Limb (tissue), 2 donors: ENCODE results near the gene GRHL1.
"Not testable (repeated sequence)": the region's sequence is repeated elsewhere in the genome, so short reads cannot be mapped to it uniquely, and the experiment has no call there.

Experiments
- DNase-seq, 2 donors: peaks; one replicate each; pipeline ENCODE4 v3.0.0-alpha.2; 2016; ENCODE audit errors: extremely low spot score in 2 of 2

The GRHL1 gene

DNA sequence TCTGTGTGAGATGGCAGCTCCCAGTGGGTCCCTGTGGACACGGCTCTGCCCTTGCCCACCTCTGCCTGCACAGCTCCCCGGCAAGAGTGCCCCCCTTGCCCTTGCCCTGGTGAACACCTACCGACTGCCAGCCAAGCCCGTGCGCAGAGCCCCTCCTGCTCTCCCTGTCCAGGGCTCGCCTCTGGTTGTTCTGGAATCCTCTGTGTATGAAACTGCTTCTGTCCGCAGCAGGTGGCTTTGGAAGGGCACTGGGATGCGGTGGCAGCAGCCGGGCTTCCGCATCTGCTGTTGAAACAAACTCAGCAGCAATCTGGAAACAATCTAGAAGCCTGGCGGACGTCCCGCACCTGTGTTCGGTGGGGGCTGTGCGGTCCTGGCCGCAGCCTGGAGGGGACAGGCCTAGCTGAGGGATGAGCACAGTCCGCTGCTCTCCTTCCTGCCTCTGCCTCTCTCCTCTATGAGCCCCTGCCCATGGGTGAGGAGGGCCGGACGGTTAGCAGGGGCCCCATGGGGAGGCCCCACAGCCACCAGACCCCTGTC lies 57.8 kb downstream of the GRHL1 start:
- DNase-seq = no peak

DNA sequence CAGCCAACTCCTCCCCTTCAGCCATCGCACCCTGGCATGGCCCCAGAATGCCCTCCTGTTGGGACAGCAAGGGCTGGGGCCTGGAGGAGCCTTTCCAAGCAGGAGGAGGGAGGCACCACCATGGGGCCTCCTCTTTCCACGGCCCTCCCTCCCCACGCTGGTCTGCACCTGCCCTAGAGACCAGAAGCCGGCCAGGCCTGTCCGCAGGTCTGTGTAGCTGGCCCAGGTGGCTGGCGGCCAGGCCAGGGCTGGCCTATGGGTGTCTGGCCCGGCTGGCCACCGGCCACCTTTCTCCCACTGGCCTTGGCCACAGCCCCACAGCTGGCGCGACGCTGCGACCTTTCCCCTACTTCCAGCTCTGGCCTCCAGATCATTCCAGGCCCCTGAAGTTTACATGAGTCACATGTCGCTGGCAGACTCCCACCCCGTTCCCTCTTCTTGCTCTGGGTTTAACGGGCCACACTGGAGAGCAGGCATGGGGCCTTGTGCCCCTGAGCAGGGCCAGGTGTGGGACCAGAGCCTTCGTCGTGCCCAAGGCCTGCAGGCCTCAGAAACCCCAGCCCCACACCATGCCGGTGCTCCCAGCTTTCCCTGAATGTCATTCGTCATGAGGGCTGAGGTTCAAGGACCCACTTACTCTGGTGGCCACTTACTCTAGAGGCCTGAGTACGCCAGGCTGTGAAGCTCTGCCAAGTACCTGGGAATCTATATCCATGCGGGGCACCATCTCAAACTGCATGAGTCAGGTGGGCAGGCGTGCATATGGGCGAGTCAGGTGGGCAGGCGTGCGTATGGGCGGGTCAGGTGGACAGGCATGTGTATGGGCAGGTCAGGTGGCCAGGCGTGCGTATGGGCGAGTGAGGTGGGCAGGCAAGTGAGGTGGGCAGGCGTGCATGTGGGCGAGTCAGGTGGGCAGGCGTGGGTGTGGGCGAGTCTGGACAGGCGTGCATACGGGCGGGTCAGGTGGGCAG lies 58.6 kb downstream of the GRHL1 start:
- DNase-seq = no peak

DNA sequence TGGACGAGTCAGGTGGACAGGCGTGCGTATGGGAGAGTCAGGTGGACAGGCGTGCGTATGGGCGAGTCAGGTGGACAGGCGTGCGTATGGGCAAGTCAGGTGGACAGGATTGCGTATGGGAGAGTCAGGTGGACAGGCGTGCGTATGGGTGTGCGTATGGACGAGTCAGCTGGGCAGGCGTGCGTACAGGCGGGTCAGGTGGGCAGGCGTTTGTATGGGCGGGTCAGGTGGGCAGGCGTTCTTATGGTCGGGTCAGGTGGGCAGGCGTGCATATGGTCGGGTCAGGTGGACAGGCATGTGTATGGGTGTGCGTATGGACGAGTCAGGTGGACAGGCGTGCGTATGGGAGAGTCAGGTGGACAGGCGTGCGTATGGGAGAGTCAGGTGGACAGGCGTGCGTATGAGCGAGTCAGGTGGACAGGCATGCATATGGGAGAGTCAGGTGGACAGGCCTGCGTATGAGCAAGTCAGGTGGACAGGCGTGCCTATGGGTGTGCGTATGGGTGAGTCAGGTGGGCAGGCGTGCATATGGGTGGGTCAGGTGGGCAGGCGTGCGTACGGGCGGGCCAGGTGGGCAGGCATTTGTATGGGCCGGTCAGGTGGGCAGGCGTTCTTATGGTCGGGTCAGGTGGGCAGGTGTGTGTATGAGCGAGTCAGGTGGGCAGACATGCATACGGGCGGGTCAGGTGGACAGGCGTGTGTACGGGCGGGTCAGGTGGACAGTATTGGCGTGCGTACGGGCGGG lies 59.5 kb downstream of the GRHL1 start:
- DNase-seq = not testable (repeated sequence)

DNA sequence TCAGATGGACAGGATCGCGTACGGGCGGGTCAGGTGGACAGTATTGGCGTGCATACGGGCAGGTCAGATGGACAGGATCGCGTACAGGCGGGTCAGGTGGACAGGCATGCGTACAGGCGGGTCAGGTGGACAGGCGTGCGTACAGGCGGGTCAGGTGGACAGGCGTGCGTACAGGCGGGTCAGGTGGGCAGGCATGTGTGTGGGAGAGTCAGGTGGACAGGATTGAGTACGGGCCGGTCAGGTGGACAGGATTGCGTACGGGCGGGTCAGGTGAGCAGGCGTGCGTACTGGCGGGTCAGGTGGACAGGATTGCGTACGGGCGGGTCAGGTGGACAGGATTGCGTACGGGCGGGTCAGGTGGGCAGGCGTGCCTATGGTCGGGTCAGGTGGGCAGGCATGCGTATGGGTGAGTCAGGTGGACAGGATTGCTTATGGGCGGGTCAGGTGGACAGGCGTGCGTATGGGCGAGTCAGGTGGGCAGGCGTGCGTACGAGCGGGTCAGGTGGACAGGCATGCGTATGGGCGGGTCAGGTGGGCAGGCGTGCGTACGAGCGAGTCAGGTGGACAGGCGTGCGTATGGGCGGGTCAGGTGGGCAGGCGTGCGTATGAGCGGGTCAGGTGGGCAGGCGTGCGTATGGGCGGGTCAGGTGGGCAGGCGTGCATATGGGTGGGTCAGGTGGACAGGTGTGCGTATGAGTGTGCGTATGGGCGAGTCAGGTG lies 60.3 kb downstream of the GRHL1 start:
- DNase-seq = not testable (repeated sequence)

DNA sequence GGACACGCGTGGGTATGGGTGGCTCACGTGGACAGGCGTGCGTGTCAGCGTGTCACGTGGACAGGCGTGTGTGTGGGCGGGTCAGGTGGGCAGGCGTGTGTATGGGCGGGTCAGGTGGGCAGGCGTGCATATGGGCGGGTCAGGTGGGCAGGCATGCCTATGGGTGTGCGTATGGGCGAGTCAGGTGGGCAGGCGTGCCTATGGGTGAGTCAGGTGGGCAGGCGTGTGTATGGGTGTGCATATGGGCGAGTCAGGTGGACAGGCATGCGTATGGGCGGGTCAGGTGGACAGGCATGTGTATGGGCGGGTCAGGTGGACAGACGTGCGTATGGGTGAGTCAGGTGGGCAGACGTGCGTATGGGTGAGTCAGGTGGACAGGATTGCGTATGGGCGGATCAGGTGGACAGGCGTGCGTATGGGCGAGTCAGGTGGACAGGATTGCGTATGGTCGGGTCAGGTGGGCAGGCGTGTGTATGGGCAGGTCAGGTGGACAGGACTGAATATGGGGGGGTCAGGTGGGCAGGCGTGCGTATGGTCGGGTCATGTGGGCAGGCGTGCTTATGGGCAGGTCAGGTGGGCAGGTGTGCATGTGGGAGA lies 61.0 kb downstream of the GRHL1 start:
- not testable (repeated sequence) for DNase-seq

DNA sequence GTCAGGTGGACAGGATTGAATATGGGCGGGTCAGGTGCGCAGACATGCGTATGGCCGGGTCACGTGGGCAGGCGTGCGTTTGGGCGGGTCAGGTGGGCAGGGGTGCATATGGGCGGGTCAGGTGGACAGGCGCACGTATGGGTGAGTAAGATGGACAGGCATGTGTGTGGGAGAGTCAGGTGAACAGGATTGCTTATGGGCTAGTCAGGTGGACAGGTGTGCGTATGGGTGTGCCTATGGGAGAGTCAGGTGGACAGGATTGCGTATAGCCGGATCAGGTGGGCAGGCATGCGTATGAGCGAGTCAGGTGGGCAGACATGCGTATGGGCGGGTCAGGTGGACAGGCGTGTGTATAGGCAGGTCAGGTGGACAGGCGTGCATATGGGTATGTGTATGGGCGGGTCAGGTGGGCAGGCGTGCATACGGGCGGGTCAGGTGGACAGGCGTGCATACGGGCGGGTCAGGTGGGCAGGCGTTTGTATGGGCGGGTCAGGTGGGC lies 61.5 kb downstream of the GRHL1 start:
- no peak for DNase-seq

DNA sequence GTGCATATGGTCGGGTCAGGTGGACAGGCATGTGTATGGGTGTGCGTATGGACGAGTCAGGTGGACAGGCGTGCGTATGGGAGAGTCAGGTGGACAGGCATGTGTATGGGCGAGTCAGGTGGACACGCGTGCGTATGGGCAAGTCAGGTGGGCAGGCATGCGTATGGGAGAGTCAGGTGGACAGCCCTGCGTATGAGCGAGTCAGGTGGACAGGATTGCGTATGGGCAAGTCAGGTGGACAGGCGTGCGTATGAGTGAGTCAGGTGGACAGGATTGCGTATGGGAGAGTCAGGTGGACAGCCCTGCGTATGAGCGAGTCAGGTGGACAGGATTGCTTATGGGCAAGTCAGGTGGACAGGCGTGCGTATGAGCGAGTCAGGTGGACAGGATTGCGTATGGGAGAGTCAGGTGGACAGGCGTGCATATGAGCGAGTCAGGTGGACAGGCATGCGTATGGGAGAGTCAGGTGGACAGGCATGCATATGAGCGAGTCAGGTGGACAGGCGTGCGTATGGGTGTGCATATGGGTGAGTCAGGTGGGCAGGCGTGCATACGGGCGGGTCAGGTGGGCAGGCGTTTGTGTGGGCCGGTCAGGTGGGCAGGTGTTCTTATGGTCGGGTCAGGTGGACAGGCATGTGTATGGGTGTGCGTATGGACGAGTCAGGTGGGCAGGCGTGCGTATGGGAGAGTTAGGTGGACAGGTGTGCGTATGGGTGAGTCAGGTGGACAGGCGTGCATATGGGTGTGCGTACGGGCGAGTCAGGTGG lies 62.3 kb downstream of the GRHL1 start:
- DNase-seq = not testable (repeated sequence)

DNA sequence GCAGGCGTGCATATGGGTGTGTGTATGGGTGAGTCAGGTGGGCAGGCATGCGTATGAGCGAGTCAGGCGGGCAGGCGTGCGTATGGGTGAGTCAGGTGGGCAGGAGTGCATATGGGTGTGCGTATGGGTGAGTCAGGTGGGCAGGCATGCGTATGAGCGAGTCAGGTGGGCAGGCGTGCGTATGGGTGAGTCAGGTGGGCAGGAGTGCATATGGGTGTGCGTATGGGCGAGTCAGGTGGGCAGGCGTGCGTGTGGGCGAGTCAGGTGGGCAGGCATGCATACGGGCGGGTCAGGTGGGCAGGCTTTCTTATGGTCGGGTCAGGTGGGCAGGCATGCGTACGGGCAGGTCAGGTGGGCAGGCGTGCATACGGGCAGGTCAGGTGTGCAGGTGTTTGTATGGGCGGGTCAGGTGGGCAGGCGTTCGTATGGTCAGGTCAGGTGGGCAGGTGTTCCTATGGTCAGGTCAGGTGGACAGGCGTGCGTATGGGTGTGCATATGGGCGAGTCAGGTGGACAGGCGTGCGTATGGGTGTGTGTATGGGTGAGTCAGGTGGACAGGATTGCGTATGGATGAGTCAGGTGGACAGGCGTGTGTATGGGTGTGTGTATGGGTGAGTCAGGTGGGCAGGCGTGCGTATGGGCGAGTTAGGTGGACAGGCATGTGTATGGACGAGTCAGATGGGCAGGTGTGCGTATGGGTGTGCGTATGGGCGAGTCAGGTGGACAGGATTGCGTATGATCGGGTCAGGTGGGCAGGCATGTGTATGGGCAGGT lies 63.1 kb downstream of the GRHL1 start:
- DNase-seq = no peak

DNA sequence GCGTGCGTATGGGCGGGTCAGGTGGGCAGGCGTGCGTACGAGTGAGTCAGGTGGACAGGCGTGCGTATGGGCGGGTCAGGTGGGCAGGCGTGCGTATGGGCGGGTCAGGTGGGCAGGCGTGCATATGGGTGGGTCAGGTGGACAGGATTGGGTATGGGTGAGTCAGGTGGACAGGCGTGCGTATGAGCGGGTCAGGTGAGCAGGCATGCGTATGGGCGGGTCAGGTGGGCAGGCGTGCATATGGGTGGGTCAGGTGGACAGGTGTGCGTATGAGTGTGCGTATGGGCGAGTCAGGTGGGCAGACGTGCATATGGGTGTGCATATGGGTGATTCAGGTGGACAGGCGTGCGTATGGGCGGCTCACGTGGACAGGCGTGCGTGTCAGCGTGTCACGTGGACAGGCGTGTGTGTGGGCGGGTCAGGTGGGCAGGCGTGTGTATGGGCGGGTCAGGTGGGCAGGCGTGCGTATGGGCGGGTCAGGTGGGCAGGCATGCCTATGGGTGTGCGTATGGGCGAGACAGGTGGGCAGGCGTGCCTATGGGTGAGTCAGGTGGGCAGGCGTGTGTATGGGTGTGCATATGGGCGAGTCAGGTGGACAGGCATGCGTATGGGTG lies 64.0 kb downstream of the GRHL1 start:
- DNase-seq = not testable (repeated sequence)

DNA sequence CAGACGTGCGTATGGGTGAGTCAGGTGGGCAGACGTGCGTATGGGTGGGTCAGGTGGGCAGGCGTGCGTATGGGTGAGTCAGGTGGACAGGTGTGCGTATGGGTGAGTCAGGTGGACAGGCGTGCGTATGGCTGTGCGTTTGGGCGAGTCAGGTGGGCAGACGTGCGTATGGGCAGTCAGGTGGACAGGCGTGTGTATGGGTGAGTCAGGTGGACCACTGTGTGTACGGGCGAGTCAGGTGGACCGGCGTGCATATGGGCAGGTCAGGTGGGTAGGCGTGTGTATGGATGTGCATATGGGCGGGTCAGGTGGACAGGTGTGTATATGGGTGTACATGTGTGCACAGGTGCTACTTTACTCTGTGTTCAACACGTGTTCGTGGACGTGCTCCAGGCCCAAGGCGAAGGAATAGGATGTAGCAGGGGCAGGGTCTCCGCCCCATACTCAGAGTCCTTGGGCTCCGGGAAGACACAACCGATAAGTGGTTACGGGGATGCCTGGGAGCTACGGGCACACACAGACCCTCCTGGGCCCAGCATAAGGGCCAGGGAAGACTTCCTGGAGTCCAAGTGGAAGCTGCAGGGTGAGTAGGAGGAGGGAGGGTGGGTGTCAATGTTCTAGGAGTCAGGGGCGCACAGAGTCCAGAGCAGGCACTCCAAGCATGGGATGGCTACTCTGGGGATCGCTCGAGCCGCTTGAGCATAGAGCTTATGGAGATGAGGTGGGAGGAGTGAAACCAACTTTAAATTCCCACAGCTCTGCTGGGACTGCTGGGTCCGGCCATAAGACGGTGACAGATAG lies 64.7 kb downstream of the GRHL1 start:
- no peak for DNase-seq

DNA sequence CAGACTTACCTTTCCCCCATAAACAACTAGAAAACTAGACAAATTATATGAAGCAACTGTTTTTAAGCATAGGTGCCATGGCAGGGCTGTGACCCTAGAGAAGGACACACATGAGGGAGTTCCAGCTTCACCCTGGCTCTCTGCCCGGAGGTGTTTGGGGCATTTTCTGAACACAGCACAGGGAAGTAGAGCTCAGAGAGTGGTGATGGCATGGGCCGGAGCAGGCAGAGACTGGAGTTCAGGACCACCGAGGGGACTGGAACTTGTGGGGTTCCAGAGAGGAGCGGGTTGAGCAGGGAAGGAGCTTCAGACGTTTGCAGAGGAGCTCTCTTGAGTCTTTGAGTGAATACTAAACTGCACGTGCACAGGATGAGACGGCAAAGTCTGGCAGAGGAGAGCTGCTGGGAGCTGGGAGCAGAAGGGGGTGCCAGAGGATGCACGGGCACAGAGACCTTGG lies 65.3 kb downstream of the GRHL1 start:
- no peak for DNase-seq

DNA sequence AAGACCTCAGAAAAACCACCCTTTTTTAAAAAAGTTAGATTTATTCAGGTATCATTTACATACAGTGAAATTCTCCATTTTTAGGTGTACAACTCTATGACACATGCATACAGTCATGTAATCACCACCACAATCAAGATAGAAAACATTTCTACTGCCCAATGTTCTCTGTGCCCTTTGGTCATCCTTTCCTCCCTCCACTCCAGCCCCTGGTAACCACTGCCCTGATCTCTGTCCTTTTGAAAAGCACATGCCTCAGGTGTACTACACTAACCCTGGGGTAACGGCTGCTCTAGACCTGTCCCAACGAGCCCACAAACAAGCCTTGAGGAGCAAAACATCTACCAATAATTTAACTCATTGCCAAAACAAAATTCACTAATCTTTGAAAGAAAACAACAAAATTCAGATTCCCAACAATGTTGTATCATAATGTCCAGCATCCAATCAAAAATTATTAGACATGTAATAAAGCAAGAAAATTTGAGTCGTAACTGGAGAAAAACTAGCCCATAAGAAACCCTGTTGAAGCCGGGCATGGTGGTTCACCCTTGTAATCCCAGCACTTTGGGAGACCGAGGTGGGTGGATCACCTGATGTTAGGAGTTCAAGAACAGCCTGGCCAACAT lies 65.9 kb downstream of the GRHL1 start:
- no peak for DNase-seq

DNA sequence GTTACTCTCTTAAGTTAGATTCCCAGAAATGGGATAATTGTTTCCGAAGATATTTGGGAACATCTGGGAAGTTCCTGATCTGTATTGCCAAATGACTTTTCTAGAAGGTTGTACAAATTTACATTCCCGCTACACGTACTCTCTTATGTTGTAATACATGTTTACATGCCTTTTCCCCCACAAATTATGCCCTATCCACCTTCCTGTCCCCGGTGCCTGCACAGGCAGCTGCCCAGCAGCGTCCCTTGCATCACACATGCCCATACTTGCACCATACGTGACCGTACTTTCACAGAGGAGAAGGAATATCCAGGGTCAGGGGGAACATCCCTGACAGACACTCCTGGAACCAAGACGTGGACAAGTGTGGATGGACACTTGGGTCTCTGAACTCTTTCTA lies 67.7 kb downstream of the GRHL1 start:
- DNase-seq = no peak

DNA sequence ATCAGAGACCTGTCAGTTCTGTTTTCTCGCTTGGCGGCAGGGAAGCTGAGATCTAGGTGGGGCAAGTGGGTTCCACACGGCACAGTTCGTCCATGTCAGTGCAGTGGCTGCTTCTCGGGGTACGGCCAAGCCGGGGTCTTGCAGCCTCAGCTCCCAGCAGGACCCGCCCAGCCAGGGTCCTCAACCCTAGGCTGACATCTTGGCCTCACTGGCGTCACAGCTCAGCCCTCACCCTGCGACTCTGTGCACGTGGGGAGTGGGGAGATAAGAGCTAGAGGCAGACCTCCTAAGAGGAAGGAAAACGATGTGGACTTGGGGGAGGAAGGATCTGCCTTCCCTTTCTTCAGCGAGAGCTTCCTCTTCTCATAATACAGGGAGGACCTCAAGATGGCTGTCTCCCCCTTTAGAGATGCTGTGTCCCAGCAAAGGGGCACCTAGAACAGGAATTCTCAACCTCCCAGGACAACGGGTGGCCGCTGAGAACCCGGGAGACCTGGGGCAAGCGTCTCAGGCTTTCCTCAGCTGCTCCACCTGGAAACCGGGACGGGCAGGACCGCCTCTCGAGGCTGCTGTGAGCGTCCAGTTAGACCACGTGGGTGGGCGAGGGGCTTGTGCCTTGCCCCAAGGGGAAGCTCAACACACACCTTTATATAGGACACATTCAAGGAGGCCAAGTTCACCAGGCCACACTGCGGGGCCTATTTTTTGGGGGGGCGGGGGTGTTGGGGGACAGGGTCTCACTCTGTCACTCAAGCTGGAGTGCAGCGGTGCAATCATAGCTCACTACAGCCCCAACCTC lies 68.3 kb downstream of the GRHL1 start:
- DNase-seq = no peak

DNA sequence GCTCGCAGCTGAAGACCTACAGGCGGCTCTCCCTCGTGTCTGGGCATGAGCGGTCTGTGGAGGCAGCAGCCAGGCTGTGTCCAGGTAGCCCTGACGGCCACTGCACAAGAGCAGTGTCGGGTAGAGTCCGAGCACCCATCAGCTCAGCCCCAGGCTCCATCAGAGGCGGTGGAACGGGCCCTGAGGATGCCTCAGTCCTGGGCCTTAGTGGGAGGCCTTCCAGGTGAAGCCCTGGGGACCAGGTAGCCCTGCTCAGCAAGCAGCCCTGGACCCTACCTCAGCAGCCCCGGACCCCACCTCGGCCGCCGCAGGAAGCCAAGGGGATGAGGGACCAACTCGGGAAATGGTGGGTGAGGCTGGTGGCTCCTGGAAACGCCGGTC lies 70.5 kb downstream of the GRHL1 start:
- DNase-seq = no peak

DNA sequence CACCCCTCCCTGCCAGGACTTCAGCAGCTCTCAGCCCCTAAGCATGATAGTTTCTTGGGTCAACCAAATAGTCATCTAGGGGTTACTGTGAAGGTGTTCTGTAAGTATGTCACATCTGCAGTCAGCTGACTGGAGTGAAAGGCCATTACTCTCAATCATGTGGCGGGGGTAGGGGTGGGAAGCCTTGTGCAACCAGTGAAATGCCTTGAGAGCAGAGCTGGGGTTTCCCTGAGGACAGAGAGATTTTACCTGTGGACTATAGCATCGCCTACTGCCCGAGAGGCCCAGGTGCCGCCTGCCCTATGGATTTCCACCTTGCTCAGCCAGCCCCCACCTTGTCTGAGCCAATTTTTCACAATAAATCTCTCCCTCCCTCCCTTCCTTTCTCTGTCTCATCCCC lies 71.0 kb downstream of the GRHL1 start:
- DNase-seq = no peak
